A172 (cell line): ENCODE data around the gene WDR38. TPM values are rescaled to one million over a fixed set of nuclear protein-coding genes. Genes with fewer than 3 reads are reported as not detected.

ENCODE experiments used
- DNase-seq: peaks from one replicate; pipeline ENCODE4 v3.0.0-alpha.2; 2015; ENCODE audit warnings: low spot score
- total RNA-seq: library from RNA; depleted of rRNA; stranded (reverse); fragments of >200 nt; shearing (Covaris generic); gene quantifications from 2 replicates; pipeline ENCODE4 v1.2.3, GENCODE V29; 2014

The WDR38 gene
- total RNA-seq, 1 experiment from 2014 or later = not detected

DNA sequence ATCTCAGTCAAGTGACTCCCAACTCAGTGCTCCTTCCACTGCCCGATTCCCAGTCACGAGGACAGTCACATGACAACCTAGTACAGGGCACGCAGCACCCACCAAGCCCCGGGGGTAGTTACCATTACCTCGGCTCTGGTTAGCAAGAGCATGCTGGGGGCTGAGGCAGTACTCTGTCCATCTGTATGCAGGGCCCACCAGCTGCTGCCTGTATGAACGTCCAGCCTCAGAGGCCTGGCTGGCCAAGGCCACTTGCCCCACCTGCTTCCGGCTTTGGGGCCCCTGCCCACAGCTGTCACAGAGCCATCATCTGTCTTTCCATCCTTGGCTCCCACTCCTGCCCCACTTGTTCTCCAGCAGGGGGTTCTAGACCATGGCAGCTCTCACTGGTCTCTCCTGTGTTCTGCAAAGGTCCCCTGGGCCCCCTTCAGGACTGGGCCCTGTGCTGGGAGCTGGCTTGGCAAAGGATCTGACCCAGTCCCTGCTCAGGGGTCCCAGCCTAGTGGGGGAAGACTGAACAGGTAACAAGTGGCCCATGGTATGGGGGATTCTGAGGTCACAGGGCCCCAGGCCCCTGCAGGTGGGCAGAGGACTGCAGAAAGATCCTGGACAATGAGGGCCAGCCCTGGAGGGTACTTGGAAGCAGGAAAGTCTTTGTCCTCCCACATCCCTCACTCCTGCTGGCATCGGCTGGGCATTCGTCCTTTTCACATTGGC lies 5.2 kb downstream of the WDR38 start:
- no peak for DNase-seq

DNA sequence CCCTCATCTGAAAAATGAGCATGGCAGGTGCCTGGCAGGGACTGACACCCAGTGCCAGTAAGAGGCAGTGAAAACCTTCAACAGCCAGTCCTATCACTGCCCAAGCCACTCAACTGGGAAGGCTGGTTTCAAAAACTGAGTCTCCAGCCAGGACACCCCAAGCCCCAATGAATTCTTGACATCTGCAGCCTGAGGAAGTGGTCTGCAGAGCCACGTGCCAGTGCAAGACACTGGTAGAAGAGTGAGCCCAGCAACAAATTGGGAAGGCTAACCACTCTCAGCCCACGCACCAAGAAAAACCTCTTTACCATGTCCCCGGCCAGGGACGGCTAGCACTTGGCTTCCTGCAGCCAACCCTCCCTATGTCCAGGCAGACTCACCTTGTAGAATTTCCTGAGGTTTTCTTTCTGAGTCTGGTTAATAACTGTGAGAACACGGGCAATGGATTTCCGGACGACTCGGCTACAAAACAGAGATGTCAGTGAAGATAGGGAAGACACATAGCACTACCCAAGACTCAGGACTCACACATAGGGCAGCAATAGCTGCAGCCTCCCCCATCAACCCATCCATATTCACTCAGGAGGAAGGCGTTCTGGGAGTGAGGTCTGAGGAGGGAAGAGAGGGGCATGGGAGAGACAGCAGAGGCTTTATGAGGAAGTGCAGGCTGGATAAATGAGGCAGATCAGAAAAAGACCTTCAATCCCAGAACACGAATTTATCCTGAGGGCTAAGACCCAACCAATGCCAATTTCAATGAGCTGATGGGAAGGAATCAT lies 6.7 kb downstream of the WDR38 start:
- no peak for DNase-seq

DNA sequence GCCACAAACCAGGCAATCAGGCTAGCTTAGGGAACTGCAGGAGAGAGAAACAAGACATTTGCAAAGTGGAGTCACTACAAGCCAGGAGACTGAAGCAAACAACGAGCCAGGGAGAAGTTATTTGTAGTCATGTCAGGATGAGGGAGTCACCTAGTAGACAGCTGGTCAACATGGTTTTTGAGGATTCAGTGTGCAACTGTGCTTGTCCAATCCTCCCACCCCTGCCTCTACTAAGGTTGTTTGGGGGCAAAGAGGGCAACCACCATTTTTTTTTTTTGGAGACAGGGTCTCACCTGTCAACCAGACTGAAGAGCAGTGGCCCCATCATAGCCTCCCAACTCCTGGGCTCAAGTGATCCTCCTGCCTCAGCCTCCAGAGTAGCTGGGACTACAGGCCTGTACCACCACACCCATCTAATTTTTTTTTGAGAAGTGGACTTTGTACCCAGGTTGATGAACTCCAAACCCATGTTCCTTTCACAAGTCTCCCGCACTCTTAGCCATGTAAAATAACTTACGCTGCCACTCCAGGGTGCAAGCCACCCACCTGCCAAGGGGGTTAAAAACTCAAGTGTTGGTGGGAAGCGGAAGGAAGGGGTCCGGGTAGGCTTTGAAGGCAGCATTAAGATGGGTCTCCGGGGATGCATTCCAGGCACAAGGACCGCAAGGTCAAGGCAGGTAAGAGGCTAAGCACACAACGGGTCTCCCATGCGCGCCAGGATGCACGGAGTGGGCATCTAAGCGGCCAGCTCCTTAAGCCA lies 7.5 kb downstream of the WDR38 start:
- no peak for DNase-seq

- DNase-seq = peak; percentile 92
Measured at GRCh38 chr9:124861342-124862229, 8.3 kb downstream of the WDR38 start, which contains the start of the genes ARPC5L and RPL35. Gene ARPC5L (plus strand): TSS chr9:124862130. CDS start chr9:124869291, 7,161 bp downstream. Gene RPL35 (minus strand): TSS chr9:124861957. CDS start chr9:124861912, 45 bp downstream.

- peak; percentile 76 for DNase-seq
Measured at GRCh38 chr9:124863371-124863871, 10.2 kb downstream of the WDR38 start.

DNA sequence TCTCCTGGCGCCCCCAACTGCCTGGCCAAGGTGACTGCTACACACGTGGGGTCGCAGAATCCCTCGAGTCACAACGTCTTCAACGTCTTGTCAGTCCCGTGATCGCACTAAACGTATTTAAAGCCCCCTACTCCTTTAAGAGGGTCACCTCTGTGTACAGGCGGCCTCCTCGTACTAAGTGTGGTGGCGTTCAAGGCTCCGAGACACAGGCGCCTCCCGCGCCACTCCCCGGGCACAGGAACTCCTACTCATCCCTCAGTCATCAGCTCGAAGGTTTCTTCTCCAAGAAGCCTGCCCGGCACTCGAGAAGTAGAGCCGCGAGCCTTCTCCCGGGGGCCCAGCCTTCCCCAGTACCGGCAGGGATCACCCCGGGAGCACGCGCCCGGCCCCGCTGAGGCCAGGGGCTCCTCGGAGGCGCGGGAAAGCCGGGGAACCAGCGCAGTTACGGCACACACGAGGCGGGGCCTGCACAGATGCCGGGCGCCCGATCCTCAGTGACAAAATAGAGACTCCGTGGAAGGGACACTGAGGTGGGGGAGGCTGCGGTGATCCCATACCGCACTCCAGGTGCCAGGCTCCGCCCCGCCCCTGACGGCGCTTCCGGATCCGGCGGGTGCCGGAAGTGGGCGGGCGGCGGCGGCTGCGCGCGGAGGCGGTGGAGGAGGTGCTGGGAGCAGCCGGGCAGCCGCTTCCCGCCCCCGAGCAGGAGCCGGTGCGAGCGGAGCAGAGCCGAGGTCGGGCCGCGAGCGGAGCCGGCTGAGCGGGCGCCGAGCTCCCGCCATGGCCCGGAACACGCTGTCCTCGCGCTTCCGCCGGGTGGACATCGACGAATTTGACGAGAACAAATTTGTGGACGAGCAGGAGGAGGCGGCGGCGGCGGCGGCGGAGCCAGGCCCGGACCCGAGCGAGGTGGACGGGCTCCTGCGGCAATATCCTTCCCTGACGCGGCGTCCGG lies 15.5 kb downstream of the WDR38 start:
- peak; percentile 82 for DNase-seq

GRCh38 chr9:124869466-124869985 lies 16.3 kb downstream of the WDR38 start:
- no peak for DNase-seq

GRCh38 chr9:124869986-124870560 lies 16.8 kb downstream of the WDR38 start:
- peak; percentile 50 for DNase-seq

GRCh38 chr9:124870723-124871122 lies 17.5 kb downstream of the WDR38 start:
- DNase-seq = no peak

GRCh38 chr9:124871156-124871561 lies 17.9 kb downstream of the WDR38 start:
- no peak for DNase-seq

- peak; percentile 85 for DNase-seq
Measured at GRCh38 chr9:124873664-124874063, 20.4 kb downstream of the WDR38 start.

GRCh38 chr9:124875501-124875900 lies 22.2 kb downstream of the WDR38 start:
- DNase-seq = no peak

GRCh38 chr9:124877021-124877782 lies 23.9 kb downstream of the WDR38 start:
- no peak for DNase-seq

- no peak for DNase-seq
Measured at GRCh38 chr9:124878021-124878420, 24.8 kb downstream of the WDR38 start.

- DNase-seq = no peak
Measured at GRCh38 chr9:124878518-124878917, 25.3 kb downstream of the WDR38 start.

DNA sequence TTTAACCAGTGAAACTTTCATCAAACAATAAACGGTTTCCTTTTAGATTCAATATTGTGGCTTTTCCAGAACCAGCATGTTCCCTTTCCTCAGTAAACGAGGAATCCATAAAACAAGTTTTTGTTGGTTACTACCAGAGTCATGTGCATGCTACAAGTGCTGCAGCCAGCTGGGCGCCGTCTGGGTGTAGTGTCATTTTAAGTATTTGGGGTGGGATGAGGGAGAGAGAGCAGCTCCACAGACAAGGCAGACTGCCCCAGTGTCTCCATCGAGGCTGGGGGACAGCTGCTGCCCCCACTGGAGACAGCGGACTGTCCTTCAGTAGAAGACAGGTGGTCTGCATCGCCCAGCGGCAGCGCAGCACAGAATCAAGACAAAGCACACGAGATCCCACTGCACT lies 26.0 kb downstream of the WDR38 start:
- DNase-seq = no peak

GRCh38 chr9:124880501-124880900 lies 27.2 kb downstream of the WDR38 start:
- DNase-seq = no peak

DNA sequence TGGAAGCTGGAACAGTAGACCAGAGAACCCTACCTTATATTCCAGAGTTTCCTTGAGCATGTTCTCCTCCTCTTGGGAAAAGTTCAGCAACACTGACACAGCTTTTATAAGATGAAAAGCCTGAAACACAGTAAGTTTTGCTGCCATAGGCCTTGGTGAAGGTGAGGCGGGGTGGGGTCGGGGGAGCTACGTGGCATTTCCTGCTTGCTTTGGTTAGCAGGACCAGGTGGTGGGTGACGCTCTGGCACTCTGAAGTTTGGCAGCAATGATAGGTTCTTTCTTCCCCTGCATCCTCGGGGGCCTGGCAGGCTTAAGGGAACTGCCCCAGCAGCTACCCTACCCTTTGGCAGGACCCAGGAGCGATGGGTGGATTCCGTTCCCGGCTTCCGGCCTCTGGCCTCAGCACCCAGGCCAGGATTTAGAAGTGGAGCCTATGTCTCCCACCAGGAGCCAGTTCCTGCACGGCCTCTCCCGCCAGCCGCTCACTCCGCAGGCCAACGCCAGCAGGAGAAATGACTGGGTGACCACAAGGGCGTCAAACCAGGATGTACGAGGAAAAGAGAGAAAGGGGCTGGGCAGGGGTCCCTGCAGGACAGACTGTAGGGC lies 28.0 kb downstream of the WDR38 start:
- DNase-seq = no peak
